MCF 10A (cell line): ENCODE results near the gene RFX2. TPM values are rescaled to one million over a fixed set of nuclear protein-coding genes. Genes with fewer than 3 reads are reported as not detected.

Source experiments
- BruUV-seq: library from RNA; stranded (reverse); fragments of 400-500 nt; replicated peaks from 2 replicates; lab custom pipeline; 2021; lab: Mats Ljungman, UMichigan
- CTCF ChIA-PET: fragments of 300-600 bp; sonication (Branson Sonifier 250); formaldehyde crosslinking; extraction: SDS; loops from one replicate; lab custom pipeline; 2021; ENCODE audit warnings: antibody characterized with exemption, inconsistent platforms; lab: Yijun Ruan, JAX
- POLR2A ChIA-PET: fragments of 300-600, 350-650 bp; sonication (Branson Sonifier 250); formaldehyde crosslinking; extraction: SDS; loops from one replicate; lab custom pipeline; 2020; ENCODE audit warnings: antibody characterized with exemption, inconsistent platforms; lab: Yijun Ruan, JAX
- DNase-seq: peaks from one replicate; pipeline ENCODE4 v3.0.0-alpha.2; 2018; ENCODE audit not compliant: unreplicated experiment
- H3K27ac Mint-ChIP-seq: one replicate; pipeline ENCODE4 v1.8.0; 2022; ENCODE audit warnings: mild to moderate bottlenecking, low read depth, mixed read lengths; ENCODE audit not compliant: unreplicated experiment
- H3K27me3 Mint-ChIP-seq: one replicate; pipeline ENCODE4 v1.8.0; 2022; ENCODE audit warnings: mixed read lengths; ENCODE audit not compliant: insufficient read depth, unreplicated experiment
- H3K36me3 Mint-ChIP-seq: one replicate; pipeline ENCODE4 v1.8.0; 2022; ENCODE audit warnings: mild to moderate bottlenecking, moderate library complexity, mixed read lengths; ENCODE audit not compliant: insufficient read depth, unreplicated experiment
- H3K4me1 Mint-ChIP-seq: one replicate; pipeline ENCODE4 v1.8.0; 2022; ENCODE audit warnings: mixed read lengths; ENCODE audit not compliant: insufficient read depth, unreplicated experiment
- H3K4me3 Mint-ChIP-seq: one replicate; pipeline ENCODE4 v1.8.0; 2022; ENCODE audit warnings: mild to moderate bottlenecking, moderate library complexity, mixed read lengths; ENCODE audit not compliant: unreplicated experiment
- H3K9me3 Mint-ChIP-seq: one replicate; pipeline ENCODE4 v1.8.0; 2022; ENCODE audit warnings: mixed read lengths; ENCODE audit not compliant: unreplicated experiment
- intact Hi-C: fragments of 100-400 bp; cut with micrococcal nuclease; formaldehyde crosslinking; loops from 2 replicates; pipeline ENCODE4 v1.14.1; 2022
- total RNA-seq: library from RNA; stranded (reverse); gene quantifications from 2 replicates; pipeline ENCODE4 v1.2.3, GENCODE V29; 2022
- TF ChIP-seq, protein P1 (sequence below): fragments of 200-600 bp; IDR thresholded peaks from one replicate; pipeline ENCODE4 v1.8.0; 2022; ENCODE audit warnings: antibody characterized with exemption, mild to moderate bottlenecking; ENCODE audit not compliant: unreplicated experiment

RFX2 gene
- total RNA-seq, 1 experiment from 2014 or later: 9.9 TPM

DNA sequence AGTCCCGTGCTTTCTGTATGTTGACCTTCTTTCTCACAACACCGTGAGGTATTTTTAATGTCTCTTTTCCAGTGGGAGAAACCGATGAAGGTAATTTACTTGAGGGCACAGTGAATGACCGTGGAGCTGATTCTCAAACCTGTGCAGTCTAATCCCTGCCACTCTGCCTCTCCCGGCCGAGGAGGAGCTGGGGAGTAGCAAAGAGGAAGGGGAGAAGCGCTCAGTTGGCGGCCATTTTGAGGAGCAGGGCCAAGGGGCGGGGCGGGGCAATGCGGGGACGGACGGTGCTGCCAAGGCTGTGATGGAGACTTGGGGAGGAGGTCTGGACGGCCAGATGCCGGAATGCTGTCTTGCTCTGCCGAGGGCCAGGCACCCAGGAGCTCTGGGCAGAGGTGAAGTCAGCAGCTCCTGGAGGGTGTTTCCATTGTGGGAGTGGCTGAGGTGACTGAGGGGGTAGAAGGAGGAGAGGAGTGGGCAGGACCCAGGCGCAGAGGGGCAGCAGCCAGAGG lies 120.0 kb downstream of the RFX2 start:
- CTCF ChIA-PET: interaction anchor here (1.0 kb wide), 2 partner anchors 59 to 186 kb away, joined by 3 to 4 read pairs; no protein-coding TSS in a partner anchor
- H3K4me1 Mint-ChIP-seq: peaks cover 10% of the 10 kb centered on the region
- no TSS peak for BruUV-seq
- H3K27ac Mint-ChIP-seq: no peak overlapping the region
- TF ChIP-seq, protein P1, sequence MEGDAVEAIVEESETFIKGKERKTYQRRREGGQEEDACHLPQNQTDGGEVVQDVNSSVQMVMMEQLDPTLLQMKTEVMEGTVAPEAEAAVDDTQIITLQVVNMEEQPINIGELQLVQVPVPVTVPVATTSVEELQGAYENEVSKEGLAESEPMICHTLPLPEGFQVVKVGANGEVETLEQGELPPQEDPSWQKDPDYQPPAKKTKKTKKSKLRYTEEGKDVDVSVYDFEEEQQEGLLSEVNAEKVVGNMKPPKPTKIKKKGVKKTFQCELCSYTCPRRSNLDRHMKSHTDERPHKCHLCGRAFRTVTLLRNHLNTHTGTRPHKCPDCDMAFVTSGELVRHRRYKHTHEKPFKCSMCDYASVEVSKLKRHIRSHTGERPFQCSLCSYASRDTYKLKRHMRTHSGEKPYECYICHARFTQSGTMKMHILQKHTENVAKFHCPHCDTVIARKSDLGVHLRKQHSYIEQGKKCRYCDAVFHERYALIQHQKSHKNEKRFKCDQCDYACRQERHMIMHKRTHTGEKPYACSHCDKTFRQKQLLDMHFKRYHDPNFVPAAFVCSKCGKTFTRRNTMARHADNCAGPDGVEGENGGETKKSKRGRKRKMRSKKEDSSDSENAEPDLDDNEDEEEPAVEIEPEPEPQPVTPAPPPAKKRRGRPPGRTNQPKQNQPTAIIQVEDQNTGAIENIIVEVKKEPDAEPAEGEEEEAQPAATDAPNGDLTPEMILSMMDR: no peak
- intact Hi-C loops: no loop called here
- peak; percentile 19 for DNase-seq
- POLR2A ChIA-PET: no interaction called here
- no peaks in the 10 kb centered on the region for H3K9me3 Mint-ChIP-seq
- H3K27me3 Mint-ChIP-seq: no peaks in the 10 kb centered on the region
- no peak overlapping the region for H3K4me3 Mint-ChIP-seq
- H3K36me3 Mint-ChIP-seq: no peaks in the 10 kb centered on the region

DNA sequence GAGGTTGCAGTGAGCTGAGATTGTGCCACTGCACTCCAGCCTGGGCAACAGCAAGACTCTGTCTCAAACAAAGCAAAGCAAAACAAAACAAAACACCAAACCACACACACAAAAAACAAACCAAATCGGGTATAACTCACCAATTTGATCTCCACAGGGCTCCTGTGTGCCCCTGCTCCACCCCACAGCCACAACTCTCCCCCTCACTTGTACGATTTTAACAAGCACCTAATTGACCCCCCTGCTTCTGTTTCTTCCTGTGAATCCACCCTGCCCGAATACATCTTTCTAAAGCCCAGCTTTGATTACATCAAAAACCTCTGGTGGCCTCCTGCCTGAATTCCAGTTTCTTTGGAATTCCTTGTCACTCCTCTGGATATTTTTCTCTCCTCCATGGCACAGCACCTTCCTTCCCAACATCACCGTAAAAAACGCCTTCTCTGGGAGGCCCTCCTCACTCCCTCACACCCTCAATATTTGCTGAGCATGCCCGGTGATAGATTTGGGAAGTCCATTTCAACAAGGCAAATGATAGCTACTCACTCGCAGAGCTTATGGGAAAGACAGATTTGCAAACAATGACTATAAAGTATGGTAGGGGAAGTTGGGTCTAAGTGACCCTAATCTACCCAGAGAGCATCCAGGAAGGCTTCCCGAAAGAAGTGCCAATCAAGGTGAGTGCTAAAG lies 120.8 kb downstream of the RFX2 start:
- Mint-ChIP-seq H3K27me3 (no peaks in the 10 kb centered on the region), H3K27ac (no peak overlapping the region), H3K4me1 (peaks cover 14% of the 10 kb centered on the region), H3K36me3 (no peaks in the 10 kb centered on the region), H3K4me3 (no peak overlapping the region), H3K9me3 (no peaks in the 10 kb centered on the region)
- intact Hi-C loops: loop anchor here (5.0 to 10.0 kb wide), 2 partner anchors 185 to 643 kb away; partner anchors contain the start of gene NRTN
- BruUV-seq: no TSS peak
- DNase-seq: no peak
- TF ChIP-seq, protein P1: no peak
- POLR2A ChIA-PET: interaction anchor here (2.1 kb wide), 1 partner anchor 10 kb away, joined by 7 read pairs; no protein-coding TSS in a partner anchor
- CTCF ChIA-PET: interaction anchor here (0.6 to 5.3 kb wide), 8 partner anchors 10 to 884 kb away, joined by 3 to 28 read pairs (median 3); partner anchors contain the start of gene RANBP3

DNA sequence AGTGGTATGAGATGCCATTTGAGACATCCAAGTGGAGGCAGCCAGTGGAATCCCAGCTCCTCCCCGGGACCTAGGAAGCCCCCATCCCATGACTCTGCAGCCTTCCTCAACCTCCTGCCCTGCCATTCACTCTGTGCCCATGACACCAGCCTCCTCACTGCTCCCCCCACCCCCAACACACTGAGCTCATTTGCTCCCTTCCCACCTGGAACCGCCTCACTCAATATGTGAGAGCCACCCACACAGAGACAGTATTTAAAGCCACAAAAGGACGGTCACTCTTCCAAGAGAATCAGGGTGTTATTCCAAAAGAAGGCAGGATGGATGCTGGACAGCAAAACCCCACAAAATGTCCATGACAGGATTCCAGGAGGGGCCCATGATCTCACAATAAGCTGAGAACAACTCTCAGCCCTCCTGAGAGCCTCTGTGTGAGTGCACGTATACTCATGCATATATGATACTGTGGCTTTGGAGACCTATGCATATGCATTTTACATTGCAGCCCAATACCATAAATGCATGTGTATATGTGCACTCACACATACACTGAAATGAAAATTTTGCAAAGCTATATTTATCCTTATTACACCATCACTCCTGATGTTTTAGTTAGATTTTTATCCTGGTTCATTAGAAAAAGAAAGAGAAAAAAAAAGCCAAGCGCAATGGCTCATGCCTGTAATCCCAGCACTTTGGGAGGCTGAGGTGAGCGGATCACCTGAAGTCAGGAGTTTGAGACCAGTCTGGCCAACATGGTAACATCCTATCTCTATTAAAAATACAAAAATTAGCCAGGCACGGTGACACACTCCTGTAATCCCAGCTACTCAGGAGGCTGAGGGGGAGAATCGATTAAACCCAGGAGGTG lies 121.5 kb downstream of the RFX2 start:
- CTCF ChIA-PET: interaction anchor here (0.6 to 5.3 kb wide), 13 partner anchors 10 to 591 kb away, joined by 3 to 28 read pairs (median 4); partner anchors contain the start of gene RANBP3
- DNase-seq: no peak
- no TSS peak for BruUV-seq

More for the DNA sequence above, 121.5 kb downstream of the RFX2 start:
- no peak overlapping the region for H3K4me3 Mint-ChIP-seq
- H3K4me1 Mint-ChIP-seq: peaks cover 14% of the 10 kb centered on the region
- no peaks in the 10 kb centered on the region for H3K9me3 Mint-ChIP-seq
- intact Hi-C loops: loop anchor here (5.0 to 10.0 kb wide), 2 partner anchors 184 to 644 kb away; partner anchors contain the start of gene NRTN
- no peaks in the 10 kb centered on the region for H3K36me3 Mint-ChIP-seq
- TF ChIP-seq, protein P1: no peak
- no peak overlapping the region for H3K27ac Mint-ChIP-seq
- H3K27me3 Mint-ChIP-seq: no peaks in the 10 kb centered on the region
- POLR2A ChIA-PET: interaction anchor here (0.7 to 2.1 kb wide), 4 partner anchors 9 to 543 kb away, joined by 3 to 7 read pairs (median 3); no protein-coding TSS in a partner anchor
